HCT116 (cell line): ENCODE data around the gene FAF2. TPM values are rescaled to one million over a fixed set of nuclear protein-coding genes. Genes with fewer than 3 reads are reported as not detected.

ENCODE experiments used
- ATAC-seq: fragments of 200-7000 bp; cut with Tn5 transposase; 2 replicates; pipeline ENCODE4 v1.9.1; 2020; ENCODE audit warnings: mild to moderate bottlenecking, moderate library complexity
- BruUV-seq: library from RNA; stranded (reverse); fragments of 400-500 nt; replicated peaks from 2 replicates; lab custom pipeline; 2021; lab: Mats Ljungman, UMichigan
- CTCF ChIA-PET: fragments of 300-600 bp; sonication (Branson Sonifier 250); formaldehyde crosslinking; loops from one replicate; lab custom pipeline; 2021; ENCODE audit warnings: antibody characterized with exemption; lab: Charles Lee
- POLR2A ChIA-PET: fragments of 300-600, 350-600 bp; sonication (Branson Sonifier 250); formaldehyde crosslinking; loops from one replicate; lab custom pipeline; 2021; ENCODE audit warnings: antibody characterized with exemption; lab: Charles Lee
- RAD21 ChIA-PET, 2 experiments: fragments of 300-600 bp; sonication (Branson Sonifier 250); formaldehyde crosslinking; loops; one replicate each; lab custom pipeline; 2023; ENCODE audit warnings: low total read pairs in 2 of 2; ENCODE audit not compliant: uncharacterized antibody in 2 of 2, unreplicated experiment in 2 of 2, low non-redundant PET in 1 of 2; lab: Charles Lee
- DNase-seq: peaks from one replicate; pipeline ENCODE4 v3.0.0-alpha.2; 2010; ENCODE audit warnings: low read depth, low spot score
- H2AFZ ChIP-seq: fragments of 200-600 bp; shearing (Covaris generic), sonication (generic); 2 replicates; pipeline ENCODE4 v1.6.1; 2017; ENCODE audit warnings: low read depth, mixed run types, mixed read lengths, antibody characterized with exemption, low read length; ENCODE audit not compliant: poor library complexity, severe bottlenecking
- H3K27ac ChIP-seq: 2 replicates; pipeline ENCODE4 v1.5.1; 2012; ENCODE audit warnings: low read depth, low read length
- H3K27me3 ChIP-seq: fragments of 200-600 bp; sonication (generic); 2 replicates; pipeline ENCODE4 v1.6.1; 2016; ENCODE audit warnings: mixed run types, low read length, mixed read lengths; ENCODE audit not compliant: insufficient read depth
- H3K36me3 ChIP-seq, 2 experiments: fragments of 200-500 bp in 1 of 2; fragments of 200-600 bp in 1 of 2; sonication (Bioruptor generic) in 1 of 2; sonication (generic) in 1 of 2; 2 replicates each; pipeline versions ENCODE4 v1.5.1 to v1.6.1; 2014 to 2016; ENCODE audit warnings: low read length in 2 of 2, inconsistent platforms in 1 of 2, mixed read lengths in 1 of 2, mixed run types in 1 of 2; ENCODE audit not compliant: insufficient read depth in 2 of 2, control insufficient read depth in 1 of 2
- H3K4me1 ChIP-seq, 2 experiments: fragments of 200-600 bp in 1 of 2; sonication (generic) in 1 of 2; 2 replicates each; pipeline versions ENCODE4 v1.5.1 to v1.6.1; 2012 to 2017; ENCODE audit warnings: low read length in 2 of 2, inconsistent platforms in 1 of 2, mild to moderate bottlenecking in 1 of 2, mixed read lengths in 1 of 2, mixed run types in 1 of 2, moderate library complexity in 1 of 2; ENCODE audit not compliant: insufficient read depth in 2 of 2, control insufficient read depth in 1 of 2
- H3K4me2 ChIP-seq: fragments of 200-600 bp; sonication (generic); 2 replicates; pipeline ENCODE4 v1.6.1; 2017; ENCODE audit warnings: mixed run types, low read length, mixed read lengths
- H3K4me3 ChIP-seq, 2 experiments: fragments of 200-600 bp in 1 of 2; sonication (generic) in 1 of 2; replicated peaks in 1 of 2; 2 replicates each; pipeline ENCODE4 v1.5.1; 2011 to 2016; ENCODE audit warnings: low read length in 2 of 2, control low read depth in 1 of 2, low read depth in 1 of 2, mild to moderate bottlenecking in 1 of 2, mixed read lengths in 1 of 2, mixed run types in 1 of 2
- H3K79me2 ChIP-seq: fragments of 200-600 bp; sonication (generic); 2 replicates; pipeline ENCODE4 v1.6.1; 2017; ENCODE audit warnings: mild to moderate bottlenecking, mixed run types, low read length, moderate library complexity, mixed read lengths; ENCODE audit not compliant: insufficient read depth
- H3K9ac ChIP-seq: fragments of 200-600 bp; sonication (generic); 2 replicates; pipeline ENCODE4 v1.6.1; 2016; ENCODE audit warnings: low read length, mixed read lengths
- H3K9me2 ChIP-seq: fragments of 200-600 bp; sonication (generic), shearing (Covaris generic); 2 replicates; pipeline ENCODE4 v1.6.1; 2017; ENCODE audit warnings: mixed run types, mild to moderate bottlenecking, moderate library complexity; ENCODE audit not compliant: insufficient read depth
- H3K9me3 ChIP-seq, 2 experiments: fragments of 200-500 bp in 1 of 2; fragments of 200-600 bp in 1 of 2; sonication (Bioruptor generic) in 1 of 2; sonication (generic) in 1 of 2; 2 replicates each; pipeline ENCODE4 v1.6.1; 2014 to 2017; ENCODE audit warnings: low read length in 2 of 2, mixed read lengths in 2 of 2, inconsistent platforms in 1 of 2, low read depth in 1 of 2, mild to moderate bottlenecking in 1 of 2, mixed run types in 1 of 2, moderate library complexity in 1 of 2; ENCODE audit not compliant: control insufficient read depth in 1 of 2, insufficient read depth in 1 of 2
- H4K20me1 ChIP-seq: fragments of 200-600 bp; sonication (generic), shearing (Covaris generic); 2 replicates; pipeline ENCODE4 v1.6.1; 2017; ENCODE audit warnings: mixed run types, mild to moderate bottlenecking, moderate library complexity; ENCODE audit not compliant: insufficient read depth
- CBX3 ChIP-seq: IDR thresholded peaks from 2 replicates; pipeline ENCODE4 v1.6.1; 2012; ENCODE audit warnings: low read depth
- CEBPB ChIP-seq: IDR thresholded peaks from 2 replicates; pipeline ENCODE4 v1.6.1; 2012; ENCODE audit warnings: low read depth
- EZH2 ChIP-seq: fragments of 200-600 bp; sonication (generic); IDR thresholded peaks from 2 replicates; pipeline ENCODE4 v1.6.1; 2017; ENCODE audit warnings: antibody characterized with exemption, mixed run types
- EZH2phosphoT487 ChIP-seq: fragments of 200-600 bp; IDR thresholded peaks from 2 replicates; pipeline ENCODE4 v1.6.1; 2018; ENCODE audit warnings: antibody characterized with exemption, borderline replicate concordance
- JUND ChIP-seq: IDR thresholded peaks from 2 replicates; pipeline ENCODE4 v1.6.1; 2012
- POLR2A ChIP-seq: IDR thresholded peaks from 2 replicates; pipeline ENCODE4 v1.7.0; 2011; ENCODE audit warnings: borderline replicate concordance; ENCODE audit not compliant: insufficient read depth, insufficient read length; ENCODE audit errors: extremely low read depth
- POLR2AphosphoS5 ChIP-seq: IDR thresholded peaks from 2 replicates; pipeline ENCODE4 v1.6.1; 2011; ENCODE audit warnings: mild to moderate bottlenecking, low read depth, low read length, moderate library complexity
- SP1 ChIP-seq: IDR thresholded peaks from 2 replicates; pipeline ENCODE4 v1.6.1; 2012; ENCODE audit warnings: low read depth
- TCF7L2 ChIP-seq: IDR thresholded peaks from 2 replicates; pipeline ENCODE4 v1.7.0; 2011; ENCODE audit warnings: borderline replicate concordance, inconsistent platforms; ENCODE audit not compliant: insufficient read depth, insufficient read length; ENCODE audit errors: extremely low read depth
- ZFX ChIP-seq: fragments of 450-650 bp; IDR thresholded peaks from 2 replicates; pipeline ENCODE4 v1.6.1; 2017
- ZNF274 ChIP-seq: fragments of 200-500 bp; sonication (Bioruptor generic); IDR thresholded peaks from 2 replicates; pipeline ENCODE4 v1.6.1; 2014; ENCODE audit warnings: mild to moderate bottlenecking, low read depth, low read length, inconsistent platforms
- intact Hi-C: fragments of 100-400 bp; cut with micrococcal nuclease; formaldehyde crosslinking; loops from 2 replicates; pipeline ENCODE4 v1.10.0; 2022
- total RNA-seq: library from RNA; stranded (reverse); gene quantifications from one replicate; pipeline ENCODE4 v1.2.1, GENCODE V29; 2021; ENCODE audit not compliant: unreplicated experiment
- TF ChIP-seq, protein P1 (sequence below): IDR thresholded peaks from 2 replicates; pipeline ENCODE4 v1.6.1; 2011; ENCODE audit warnings: mild to moderate bottlenecking, low read length, moderate library complexity; ENCODE audit not compliant: insufficient replicate concordance; ENCODE audit errors: extremely low read depth
- TF ChIP-seq, protein P2 (sequence below): IDR thresholded peaks from 2 replicates; pipeline ENCODE4 v1.6.1; 2012

FAF2 gene
- total RNA-seq, 1 experiment from 2014 or later, result 51.9 TPM

DNA sequence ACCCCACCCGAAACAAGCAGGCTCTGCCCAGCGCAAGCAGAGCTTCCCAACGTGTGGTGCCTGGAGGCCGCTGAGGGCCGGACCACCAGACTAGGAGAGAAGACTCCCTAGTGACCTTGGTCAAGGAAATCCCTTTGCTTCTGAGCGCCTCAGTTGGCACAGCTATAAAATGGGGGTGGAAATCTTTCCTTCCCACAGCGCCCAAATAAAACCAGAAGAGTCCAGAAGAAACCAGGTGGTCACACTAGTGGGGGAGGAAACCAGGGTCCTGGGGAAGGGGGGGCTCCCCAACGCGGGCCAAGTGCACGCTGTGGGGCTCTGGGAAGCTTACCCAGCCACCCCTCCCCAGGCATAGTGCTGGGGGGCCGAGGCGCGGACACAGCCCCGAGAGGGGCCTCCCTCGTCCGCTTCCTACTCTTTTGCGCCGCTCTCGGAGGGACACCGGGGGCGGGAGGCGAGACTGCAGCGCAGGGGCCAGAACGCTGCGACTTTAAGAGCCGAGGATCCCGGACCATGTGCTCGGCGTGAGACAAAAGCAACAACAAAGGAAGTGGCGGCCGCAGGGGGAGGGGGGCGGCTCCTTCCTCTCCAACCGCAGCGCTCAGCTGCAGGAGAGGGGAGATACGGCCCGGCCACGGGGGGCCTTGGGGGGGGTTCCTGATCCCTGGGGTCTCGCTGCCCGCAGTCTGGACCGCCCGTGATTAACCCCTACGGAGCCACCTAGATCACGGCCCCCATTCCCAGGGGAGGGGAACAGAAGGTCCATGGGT, 88.1 kb downstream of the FAF2 start:
- ChIA-PET RAD21 (no interaction called here), POLR2A (interaction anchor here (0.7 to 1.9 kb wide), 4 partner anchors 11 to 119 kb away, joined by 3 to 5 read pairs (median 3); no protein-coding TSS in a partner anchor), CTCF (interaction anchor here (2.0 kb wide), 1 partner anchor 120 kb away, joined by 7 read pairs; the partner anchor contains the start of gene CLTB)
- no peaks in the 10 kb centered on the region for H4K20me1 ChIP-seq
- no peaks in the 10 kb centered on the region for H3K27me3 ChIP-seq
- peak overlapping the region; percentile 89 for H3K27ac ChIP-seq
- intact Hi-C loops, result loop anchor here (2.0 to 5.0 kb wide), 3 partner anchors 89 to 148 kb away; partner anchors contain the start of genes FAF2, HIGD2A and NOP16
- H2AFZ ChIP-seq, result no peak overlapping the region
- H3K36me3 ChIP-seq, result peaks cover 0 to 5% of the 10 kb centered on the region in 2 experiments; a peak in 1 of 4 replicates
- peak overlapping the region; percentile 99 for H3K9ac ChIP-seq
- peak overlapping the region; percentile 79 to 99 for H3K4me3 ChIP-seq
- peaks cover 18 to 33% of the 10 kb centered on the region in 2 experiments for H3K4me1 ChIP-seq
- no peaks in the 10 kb centered on the region for H3K9me2 ChIP-seq
- no TSS peak for BruUV-seq
- peaks cover 45% of the 10 kb centered on the region for H3K79me2 ChIP-seq
- DNase-seq, result no peak
- no peaks in the 10 kb centered on the region for H3K9me3 ChIP-seq
- peak; percentile 20 for ATAC-seq
- TF ChIP-seq TCF7L2 (peak; percentile 95), SP1 (no peak)
- H3K4me2 ChIP-seq, result peak overlapping the region; percentile 100

DNA sequence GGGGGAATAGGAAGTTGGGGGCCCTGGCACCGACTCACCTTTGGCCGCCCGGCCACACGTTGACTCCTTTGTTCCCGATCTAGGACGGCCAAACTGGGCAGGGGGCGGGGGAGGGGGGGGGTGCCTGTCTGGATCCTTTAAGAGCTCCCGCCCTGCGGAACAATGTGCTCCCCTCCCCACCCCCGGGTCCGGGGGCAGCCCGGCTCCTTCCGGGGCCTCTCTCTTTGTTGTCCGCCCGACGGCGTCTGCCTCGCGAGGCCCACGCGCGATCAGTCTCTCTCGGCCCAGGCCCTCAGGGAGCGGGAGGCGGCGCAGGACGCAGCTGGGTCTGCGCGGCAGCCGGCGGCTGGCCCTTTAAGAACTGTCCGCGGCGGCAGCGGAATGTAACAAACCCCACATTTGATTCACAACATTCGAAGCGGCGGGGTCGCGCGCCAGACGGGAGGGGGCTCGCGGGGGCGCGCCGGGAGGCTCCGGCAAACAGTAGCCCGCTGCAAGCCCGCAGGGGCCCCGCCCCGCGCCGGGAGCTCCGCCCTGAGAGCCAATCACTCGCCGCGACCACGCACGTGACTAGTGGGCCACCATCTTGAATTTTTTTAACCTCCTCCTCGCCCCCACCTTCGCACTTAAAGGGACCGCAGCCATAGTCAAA, 88.8 kb downstream of the FAF2 start, which contains the start of gene RNF44:
Gene RNF44 (minus strand): TSS at position 501 of the 652 bp plus-strand sequence. CDS start 4,930 bp downstream, outside the sequence.
- ChIA-PET POLR2A (interaction anchor here (0.7 to 1.9 kb wide), 8 partner anchors 10 to 119 kb away, joined by 3 to 9 read pairs (median 4); partner anchors contain the start of gene TSPAN17), RAD21 (interaction anchor here in 1 of 2 experiments (1.5 kb wide), 1 partner anchor 120 kb away, joined by 4 read pairs; no protein-coding TSS in a partner anchor), CTCF (interaction anchor here (0.9 to 2.0 kb wide), 4 partner anchors 10 to 807 kb away, joined by 3 to 7 read pairs (median 4); partner anchors contain the start of genes CLTB and FAF2)
- H3K4me3 ChIP-seq, result peak within 1 kb of the TSS; percentile 79 to 99
- no peaks in the 10 kb centered on the region for H3K9me2 ChIP-seq
- peak within 1 kb of the TSS; percentile 86 for H2AFZ ChIP-seq
- H3K4me2 ChIP-seq, result peak within 1 kb of the TSS; percentile 100
- BruUV-seq, result no TSS peak
- no peaks in the 10 kb centered on the region for H3K36me3 ChIP-seq
- H3K9ac ChIP-seq, result peak within 1 kb of the TSS; percentile 99
- H4K20me1 ChIP-seq, result no peaks in the 10 kb centered on the region
- H3K27ac ChIP-seq, result peak within 1 kb of the TSS; percentile 89
- intact Hi-C loops, result loop anchor here (2.0 to 5.0 kb wide), 3 partner anchors 90 to 148 kb away; partner anchors contain the start of genes FAF2, HIGD2A and NOP16
- peak; percentile 94 for DNase-seq
- ATAC-seq, result peak; percentile 74
- peaks cover 25 to 40% of the 10 kb centered on the region in 2 experiments for H3K4me1 ChIP-seq
- no peaks in the 10 kb centered on the region for H3K9me3 ChIP-seq
- H3K27me3 ChIP-seq, result no peaks in the 10 kb centered on the region
- H3K79me2 ChIP-seq, result peaks cover 45% of the 10 kb centered on the region
- no peak for TF ChIP-seq EZH2phosphoT487
- no peak for TF ChIP-seq CEBPB
- 0 out of 2 replicates have a peak, but pooled peaks have one; percentile 28 for TF ChIP-seq POLR2AphosphoS5
- TF ChIP-seq ZNF274, result no peak
- peak; percentile 84 for TF ChIP-seq TCF7L2
- peak; percentile 30 for TF ChIP-seq POLR2A
- TF ChIP-seq, protein P1, sequence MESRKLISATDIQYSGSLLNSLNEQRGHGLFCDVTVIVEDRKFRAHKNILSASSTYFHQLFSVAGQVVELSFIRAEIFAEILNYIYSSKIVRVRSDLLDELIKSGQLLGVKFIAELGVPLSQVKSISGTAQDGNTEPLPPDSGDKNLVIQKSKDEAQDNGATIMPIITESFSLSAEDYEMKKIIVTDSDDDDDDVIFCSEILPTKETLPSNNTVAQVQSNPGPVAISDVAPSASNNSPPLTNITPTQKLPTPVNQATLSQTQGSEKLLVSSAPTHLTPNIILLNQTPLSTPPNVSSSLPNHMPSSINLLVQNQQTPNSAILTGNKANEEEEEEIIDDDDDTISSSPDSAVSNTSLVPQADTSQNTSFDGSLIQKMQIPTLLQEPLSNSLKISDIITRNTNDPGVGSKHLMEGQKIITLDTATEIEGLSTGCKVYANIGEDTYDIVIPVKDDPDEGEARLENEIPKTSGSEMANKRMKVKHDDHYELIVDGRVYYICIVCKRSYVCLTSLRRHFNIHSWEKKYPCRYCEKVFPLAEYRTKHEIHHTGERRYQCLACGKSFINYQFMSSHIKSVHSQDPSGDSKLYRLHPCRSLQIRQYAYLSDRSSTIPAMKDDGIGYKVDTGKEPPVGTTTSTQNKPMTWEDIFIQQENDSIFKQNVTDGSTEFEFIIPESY, result peak; percentile 45
- no peak for TF ChIP-seq CBX3
- no peak for TF ChIP-seq EZH2
- peak; percentile 59; the same call in 1 of the 2 replicates for TF ChIP-seq ZFX
- no peak for TF ChIP-seq JUND
- TF ChIP-seq, protein P2, sequence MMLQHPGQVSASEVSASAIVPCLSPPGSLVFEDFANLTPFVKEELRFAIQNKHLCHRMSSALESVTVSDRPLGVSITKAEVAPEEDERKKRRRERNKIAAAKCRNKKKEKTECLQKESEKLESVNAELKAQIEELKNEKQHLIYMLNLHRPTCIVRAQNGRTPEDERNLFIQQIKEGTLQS, result no peak
